K562 (cell line): Measurements from ENCODE around the gene MBLAC2. TPM values are rescaled to one million over a fixed set of nuclear protein-coding genes. Genes with fewer than 3 reads are reported as not detected.

ENCODE experiments used
- PML ChIP-seq: IDR thresholded peaks from 2 replicates; pipeline ENCODE4 v1.6.1; 2012; ENCODE audit warnings: low read length, inconsistent platforms
- POLR2AphosphoS5 ChIP-seq: IDR thresholded peaks from 2 replicates; pipeline ENCODE4 v1.6.1; 2011; ENCODE audit warnings: mild to moderate bottlenecking, low read depth, low read length, moderate library complexity; ENCODE audit not compliant: control insufficient read depth, insufficient read depth
- SIN3A ChIP-seq, 2 experiments: fragments of 150-350 bp in 1 of 2; IDR thresholded peaks; 2 replicates each; pipeline ENCODE4 v1.6.1; 2011 to 2016; ENCODE audit warnings: borderline replicate concordance in 2 of 2, low read depth in 2 of 2, low read length in 2 of 2, mild to moderate bottlenecking in 2 of 2, moderate library complexity in 2 of 2; ENCODE audit not compliant: control insufficient read depth in 1 of 2
- SRSF9 ChIP-seq: fragments of 200-400 bp; formaldehyde crosslinking; IDR thresholded peaks from 2 replicates; pipeline ENCODE4 v1.6.1; 2017; ENCODE audit warnings: low read depth, low read length, borderline replicate concordance
- ZNF146 ChIP-seq: IDR thresholded peaks from one replicate; pipeline ENCODE4 v1.6.1; 2018; ENCODE audit warnings: missing compliant biosample characterization; ENCODE audit not compliant: unreplicated experiment
- ZNF175 ChIP-seq: fragments of 200-800 bp; sonication (Bioruptor generic); IDR thresholded peaks from 2 replicates; pipeline ENCODE4 v1.6.1; 2016; ENCODE audit warnings: low read depth, mild to moderate bottlenecking, missing genetic modification characterization, missing compliant biosample characterization
- ZNF668 ChIP-seq: fragments of 250-450 bp; sonication (Bioruptor Pico); IDR thresholded peaks from 2 replicates; pipeline ENCODE4 v1.8.0; 2022; ENCODE audit warnings: mild to moderate bottlenecking, inconsistent platforms
- ZNF699 ChIP-seq: fragments of 250-450 bp; sonication (Bioruptor Pico); IDR thresholded peaks from 2 replicates; pipeline ENCODE4 v1.8.0; 2021; ENCODE audit warnings: mild to moderate bottlenecking, moderate library complexity; ENCODE audit not compliant: insufficient replicate concordance
- ZNF75A ChIP-seq: fragments of 450-650 bp; formaldehyde crosslinking; IDR thresholded peaks from 2 replicates; pipeline ENCODE4 v1.4.0; 2020; ENCODE audit warnings: mild to moderate bottlenecking
- polyA plus RNA-seq, 8 experiments: library from polyadenylated mRNA; depleted of rRNA in 4 of 8; stranded (reverse) in 5 of 8; unstranded in 3 of 8; fragments of >200 nt; fragmentation: Nextera tagmentation in 2 of 8; fragmentation: Illumina TruSeq in 1 of 8; extraction: Ambion mirVana in 2 of 8; extraction: Trizol in 1 of 8; gene quantifications; 2 replicates each; pipeline versions ENCODE4 v1.2.1 to v1.2.3, GENCODE V29; 2011 to 2014; ENCODE audit warnings: inconsistent platforms in 1 of 8, missing spikeins in 1 of 8
- total RNA-seq, 7 experiments: library from RNA; depleted of rRNA in 6 of 7; stranded (reverse); fragments of >200 nt in 6 of 7; fragmentation: Illumina TruSeq in 2 of 7; extraction: Trizol in 2 of 7; gene quantifications; 2 replicates each; pipeline versions ENCODE4 v1.2.1 to v1.2.3, GENCODE V29; 2011 to 2021; ENCODE audit warnings: low replicate concordance in 1 of 7
- TF ChIP-seq, protein P1 (sequence below): fragments of 450-650 bp; formaldehyde crosslinking; IDR thresholded peaks from 2 replicates; pipeline ENCODE4 v1.4.0; 2022; ENCODE audit warnings: missing genetic modification characterization
- TF ChIP-seq, protein P2 (sequence below): sonication (generic); formaldehyde crosslinking; IDR thresholded peaks from 2 replicates; pipeline ENCODE4 v1.8.0; 2022; ENCODE audit warnings: missing genetic modification reagents, mild to moderate bottlenecking, borderline replicate concordance
- TF ChIP-seq, protein P3 (sequence below), 3 experiments: fragments of 200-800 bp in 1 of 3; fragments of 250-450 bp in 1 of 3; fragments of 450-650 bp in 1 of 3; sonication (Bioruptor Pico) in 1 of 3; sonication (Bioruptor generic) in 1 of 3; formaldehyde crosslinking in 1 of 3; IDR thresholded peaks; 2 replicates each; pipeline versions ENCODE4 v1.6.1 to v1.8.0; 2016 to 2022; ENCODE audit warnings: mild to moderate bottlenecking in 2 of 3, missing genetic modification characterization in 2 of 3, missing compliant biosample characterization in 1 of 3, moderate library complexity in 1 of 3
- TF ChIP-seq, protein P4 (sequence below), 2 experiments: fragments of 450-650 bp; IDR thresholded peaks; 2 replicates each; pipeline ENCODE4 v1.6.1; 2018; ENCODE audit warnings: mild to moderate bottlenecking in 2 of 2, low read depth in 1 of 2; ENCODE audit not compliant: partially characterized antibody in 2 of 2

The MBLAC2 gene
- total and polyA plus RNA-seq, 9 of the 15 experiments (the other 6 are each of a cell fraction or from before 2014, with no cell fraction given), result 2.4 to 13.1 (median 10.3) TPM

DNA sequence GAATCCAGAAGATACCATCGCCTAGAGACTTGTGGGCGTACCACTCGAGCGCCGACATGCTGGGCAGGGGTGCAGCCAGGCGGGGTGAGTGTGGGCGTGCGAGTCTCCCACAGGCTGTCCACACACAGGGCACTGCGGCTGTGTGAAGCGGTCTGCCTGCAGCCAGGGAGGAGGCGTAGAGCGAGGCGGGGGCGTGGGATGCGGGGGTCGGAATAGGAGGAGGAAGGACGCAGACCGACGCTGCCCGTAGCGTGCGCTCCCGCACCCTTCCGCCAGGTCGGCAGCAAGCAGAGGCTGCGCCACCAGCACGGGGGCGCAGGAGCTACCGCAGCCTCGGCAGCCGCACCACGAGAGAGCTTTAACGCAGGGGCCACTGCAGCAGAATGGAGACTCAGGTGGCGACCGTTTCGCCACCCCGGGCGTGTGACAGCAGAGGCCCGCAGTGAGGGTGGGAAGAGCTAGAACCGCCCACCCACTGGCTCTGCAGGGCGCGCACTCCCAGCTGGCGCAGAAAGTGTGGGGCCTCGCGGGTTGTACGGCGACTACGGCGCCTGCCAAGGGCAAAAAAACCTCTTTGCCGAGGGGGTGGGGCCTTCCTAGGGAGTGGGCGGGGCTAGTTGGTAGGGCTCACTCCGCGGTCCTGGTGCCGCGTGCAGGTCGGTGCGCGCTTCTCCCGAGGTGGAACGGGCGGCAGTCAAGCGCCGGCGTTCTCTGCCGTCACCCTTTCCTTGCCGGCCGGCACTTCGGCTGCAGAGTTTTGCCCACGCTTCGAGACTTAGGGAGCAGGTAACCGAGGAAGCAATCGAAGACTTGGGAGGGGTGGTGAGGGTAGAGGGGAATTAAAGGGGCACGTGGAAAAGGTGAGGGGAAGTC lies at the start of gene MBLAC2, which contains the start of gene POLR3G (continued):
- TF ChIP-seq POLR2AphosphoS5 (peak; percentile 82; the same call in 1 of the 2 replicates), ZNF668 (CRISPR knock-in tag) (no peak), ZNF699 (CRISPR knock-in tag) (no peak), ZNF146 (CRISPR knock-in tag) (no peak), SRSF9 (no peak), ZNF175 (CRISPR knock-in tag) (no peak), PML (peak; percentile 41; the same call in 1 of the 2 replicates), ZNF75A (CRISPR knock-in tag) (no peak), SIN3A (IDR thresholded peaks at IDR 0.05; ENCODE audit: borderline replicate concordance in 2 of 2, control insufficient read depth in 1 of 2, low read depth in 2 of 2, low read length in 2 of 2) (peak; percentile 59 to 77; a peak in 2 of 4 replicates)
- TF ChIP-seq, protein P1, sequence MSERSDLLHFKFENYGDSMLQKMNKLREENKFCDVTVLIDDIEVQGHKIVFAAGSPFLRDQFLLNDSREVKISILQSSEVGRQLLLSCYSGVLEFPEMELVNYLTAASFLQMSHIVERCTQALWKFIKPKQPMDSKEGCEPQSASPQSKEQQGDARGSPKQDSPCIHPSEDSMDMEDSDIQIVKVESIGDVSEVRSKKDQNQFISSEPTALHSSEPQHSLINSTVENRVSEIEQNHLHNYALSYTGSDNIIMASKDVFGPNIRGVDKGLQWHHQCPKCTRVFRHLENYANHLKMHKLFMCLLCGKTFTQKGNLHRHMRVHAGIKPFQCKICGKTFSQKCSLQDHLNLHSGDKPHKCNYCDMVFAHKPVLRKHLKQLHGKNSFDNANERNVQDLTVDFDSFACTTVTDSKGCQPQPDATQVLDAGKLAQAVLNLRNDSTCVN (CRISPR knock-in tag), result no peak
- TF ChIP-seq, protein P2, sequence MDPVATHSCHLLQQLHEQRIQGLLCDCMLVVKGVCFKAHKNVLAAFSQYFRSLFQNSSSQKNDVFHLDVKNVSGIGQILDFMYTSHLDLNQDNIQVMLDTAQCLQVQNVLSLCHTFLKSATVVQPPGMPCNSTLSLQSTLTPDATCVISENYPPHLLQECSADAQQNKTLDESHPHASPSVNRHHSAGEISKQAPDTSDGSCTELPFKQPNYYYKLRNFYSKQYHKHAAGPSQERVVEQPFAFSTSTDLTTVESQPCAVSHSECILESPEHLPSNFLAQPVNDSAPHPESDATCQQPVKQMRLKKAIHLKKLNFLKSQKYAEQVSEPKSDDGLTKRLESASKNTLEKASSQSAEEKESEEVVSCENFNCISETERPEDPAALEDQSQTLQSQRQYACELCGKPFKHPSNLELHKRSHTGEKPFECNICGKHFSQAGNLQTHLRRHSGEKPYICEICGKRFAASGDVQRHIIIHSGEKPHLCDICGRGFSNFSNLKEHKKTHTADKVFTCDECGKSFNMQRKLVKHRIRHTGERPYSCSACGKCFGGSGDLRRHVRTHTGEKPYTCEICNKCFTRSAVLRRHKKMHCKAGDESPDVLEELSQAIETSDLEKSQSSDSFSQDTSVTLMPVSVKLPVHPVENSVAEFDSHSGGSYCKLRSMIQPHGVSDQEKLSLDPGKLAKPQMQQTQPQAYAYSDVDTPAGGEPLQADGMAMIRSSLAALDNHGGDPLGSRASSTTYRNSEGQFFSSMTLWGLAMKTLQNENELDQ (CRISPR knock-in tag), result no peak; the same call in 1 of the 2 replicates
- TF ChIP-seq, protein P3, sequence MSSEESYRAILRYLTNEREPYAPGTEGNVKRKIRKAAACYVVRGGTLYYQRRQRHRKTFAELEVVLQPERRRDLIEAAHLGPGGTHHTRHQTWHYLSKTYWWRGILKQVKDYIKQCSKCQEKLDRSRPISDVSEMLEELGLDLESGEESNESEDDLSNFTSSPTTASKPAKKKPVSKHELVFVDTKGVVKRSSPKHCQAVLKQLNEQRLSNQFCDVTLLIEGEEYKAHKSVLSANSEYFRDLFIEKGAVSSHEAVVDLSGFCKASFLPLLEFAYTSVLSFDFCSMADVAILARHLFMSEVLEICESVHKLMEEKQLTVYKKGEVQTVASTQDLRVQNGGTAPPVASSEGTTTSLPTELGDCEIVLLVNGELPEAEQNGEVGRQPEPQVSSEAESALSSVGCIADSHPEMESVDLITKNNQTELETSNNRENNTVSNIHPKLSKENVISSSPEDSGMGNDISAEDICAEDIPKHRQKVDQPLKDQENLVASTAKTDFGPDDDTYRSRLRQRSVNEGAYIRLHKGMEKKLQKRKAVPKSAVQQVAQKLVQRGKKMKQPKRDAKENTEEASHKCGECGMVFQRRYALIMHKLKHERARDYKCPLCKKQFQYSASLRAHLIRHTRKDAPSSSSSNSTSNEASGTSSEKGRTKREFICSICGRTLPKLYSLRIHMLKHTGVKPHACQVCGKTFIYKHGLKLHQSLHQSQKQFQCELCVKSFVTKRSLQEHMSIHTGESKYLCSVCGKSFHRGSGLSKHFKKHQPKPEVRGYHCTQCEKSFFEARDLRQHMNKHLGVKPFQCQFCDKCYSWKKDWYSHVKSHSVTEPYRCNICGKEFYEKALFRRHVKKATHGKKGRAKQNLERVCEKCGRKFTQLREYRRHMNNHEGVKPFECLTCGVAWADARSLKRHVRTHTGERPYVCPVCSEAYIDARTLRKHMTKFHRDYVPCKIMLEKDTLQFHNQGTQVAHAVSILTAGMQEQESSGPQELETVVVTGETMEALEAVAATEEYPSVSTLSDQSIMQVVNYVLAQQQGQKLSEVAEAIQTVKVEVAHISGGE (CRISPR knock-in tag; IDR thresholded peaks at IDR 0.05), result peak in 1 of 3 experiments; percentile 77; a peak in 2 of 6 replicates
- TF ChIP-seq, protein P4, sequence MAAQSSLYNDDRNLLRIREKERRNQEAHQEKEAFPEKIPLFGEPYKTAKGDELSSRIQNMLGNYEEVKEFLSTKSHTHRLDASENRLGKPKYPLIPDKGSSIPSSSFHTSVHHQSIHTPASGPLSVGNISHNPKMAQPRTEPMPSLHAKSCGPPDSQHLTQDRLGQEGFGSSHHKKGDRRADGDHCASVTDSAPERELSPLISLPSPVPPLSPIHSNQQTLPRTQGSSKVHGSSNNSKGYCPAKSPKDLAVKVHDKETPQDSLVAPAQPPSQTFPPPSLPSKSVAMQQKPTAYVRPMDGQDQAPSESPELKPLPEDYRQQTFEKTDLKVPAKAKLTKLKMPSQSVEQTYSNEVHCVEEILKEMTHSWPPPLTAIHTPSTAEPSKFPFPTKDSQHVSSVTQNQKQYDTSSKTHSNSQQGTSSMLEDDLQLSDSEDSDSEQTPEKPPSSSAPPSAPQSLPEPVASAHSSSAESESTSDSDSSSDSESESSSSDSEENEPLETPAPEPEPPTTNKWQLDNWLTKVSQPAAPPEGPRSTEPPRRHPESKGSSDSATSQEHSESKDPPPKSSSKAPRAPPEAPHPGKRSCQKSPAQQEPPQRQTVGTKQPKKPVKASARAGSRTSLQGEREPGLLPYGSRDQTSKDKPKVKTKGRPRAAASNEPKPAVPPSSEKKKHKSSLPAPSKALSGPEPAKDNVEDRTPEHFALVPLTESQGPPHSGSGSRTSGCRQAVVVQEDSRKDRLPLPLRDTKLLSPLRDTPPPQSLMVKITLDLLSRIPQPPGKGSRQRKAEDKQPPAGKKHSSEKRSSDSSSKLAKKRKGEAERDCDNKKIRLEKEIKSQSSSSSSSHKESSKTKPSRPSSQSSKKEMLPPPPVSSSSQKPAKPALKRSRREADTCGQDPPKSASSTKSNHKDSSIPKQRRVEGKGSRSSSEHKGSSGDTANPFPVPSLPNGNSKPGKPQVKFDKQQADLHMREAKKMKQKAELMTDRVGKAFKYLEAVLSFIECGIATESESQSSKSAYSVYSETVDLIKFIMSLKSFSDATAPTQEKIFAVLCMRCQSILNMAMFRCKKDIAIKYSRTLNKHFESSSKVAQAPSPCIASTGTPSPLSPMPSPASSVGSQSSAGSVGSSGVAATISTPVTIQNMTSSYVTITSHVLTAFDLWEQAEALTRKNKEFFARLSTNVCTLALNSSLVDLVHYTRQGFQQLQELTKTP (IDR thresholded peaks at IDR 0.05; ENCODE audit: low read depth in 1 of 2, partially characterized antibody in 2 of 2), result no peak
